NCI-H2107 (cell line): ENCODE measurements around the gene CHN1.

ENCODE experiments used
- DNase-seq: peaks from one replicate; lab custom pipeline; 2025; lab: John Stamatoyannopoulos, UW

The CHN1 gene

GRCh38 chr2:174827371-174828369 is 177.5 kb downstream of the CHN1 start:
- no peak for DNase-seq

GRCh38 chr2:174826051-174826450 is 179.1 kb downstream of the CHN1 start:
- no peak for DNase-seq

- no peak for DNase-seq
Observed at GRCh38 chr2:174824068-174824467, 181.1 kb downstream of the CHN1 start.

- no peak for DNase-seq
Observed at GRCh38 chr2:174821628-174822027, 183.6 kb downstream of the CHN1 start.

- no peak for DNase-seq
Observed at GRCh38 chr2:174820361-174820760, 184.8 kb downstream of the CHN1 start.

- no peak for DNase-seq
Observed at GRCh38 chr2:174815526-174815925, 189.7 kb downstream of the CHN1 start.

- DNase-seq = no peak
Observed at GRCh38 chr2:174812037-174812436, 193.1 kb downstream of the CHN1 start.

- no peak for DNase-seq
Observed at GRCh38 chr2:174807931-174808330, 197.2 kb downstream of the CHN1 start.

- no peak for DNase-seq
Observed at GRCh38 chr2:174805803-174806202, 199.4 kb downstream of the CHN1 start.

GRCh38 chr2:174802459-174802858 is 202.7 kb downstream of the CHN1 start:
- no peak for DNase-seq

- no peak for DNase-seq
Observed at GRCh38 chr2:174800436-174801205, 204.6 kb downstream of the CHN1 start.

GRCh38 chr2:174798801-174799200 is 206.4 kb downstream of the CHN1 start:
- no peak for DNase-seq

- DNase-seq = no peak
Observed at GRCh38 chr2:174797781-174798276, 207.4 kb downstream of the CHN1 start.

GRCh38 chr2:174796319-174796771 is 208.8 kb downstream of the CHN1 start:
- no peak for DNase-seq

GRCh38 chr2:174794851-174795374 is 210.3 kb downstream of the CHN1 start:
- no peak for DNase-seq

- no peak for DNase-seq
Observed at GRCh38 chr2:174792309-174793025, 212.7 kb downstream of the CHN1 start.

GRCh38 chr2:174791746-174792280 is 213.4 kb downstream of the CHN1 start:
- DNase-seq = no peak

- no peak for DNase-seq
Observed at GRCh38 chr2:174791020-174791419, 214.2 kb downstream of the CHN1 start.

GRCh38 chr2:174789001-174789400 is 216.2 kb downstream of the CHN1 start:
- DNase-seq = no peak

GRCh38 chr2:174788291-174788929 is 216.8 kb downstream of the CHN1 start:
- no peak for DNase-seq
